Measurements from ENCODE around the gene SLC6A8. TPM values are rescaled to one million over a fixed set of nuclear protein-coding genes. Genes with fewer than 3 reads are reported as not detected.
"Not testable (repeated sequence)": the region's sequence is repeated elsewhere in the genome, so short reads cannot be mapped to it uniquely, and the experiment has no call there.

Gene SLC6A8
- total RNA-seq, 1 donor from 2014 or later: 2.2 TPM

GRCh38 chrX:153743468-153744209 lies 55.9 kb downstream of the SLC6A8 start:
- H3K4me3 Mint-ChIP-seq (ENCODE audit: low read depth); H3K27ac Mint-ChIP-seq; DNase-seq (ENCODE audit: low spot score); H3K27me3 Mint-ChIP-seq (ENCODE audit: low read depth); H3K36me3 Mint-ChIP-seq (ENCODE audit: low read depth); H3K9me3 Mint-ChIP-seq; intact Hi-C loops (cut with micrococcal nuclease): not testable (repeated sequence)
- peaks cover 11% of the 10 kb centered on the region for H3K4me1 Mint-ChIP-seq (ENCODE audit: low read depth)

- peaks cover 11% of the 10 kb centered on the region for H3K4me1 Mint-ChIP-seq (ENCODE audit: low read depth)
- no peak overlapping the region for H3K4me3 Mint-ChIP-seq (ENCODE audit: low read depth)
- no peak overlapping the region for H3K27ac Mint-ChIP-seq
- DNase-seq (ENCODE audit: low spot score): no peak
- H3K9me3 Mint-ChIP-seq: no peaks in the 10 kb centered on the region
- intact Hi-C loops (cut with micrococcal nuclease): no loop called here
- H3K36me3 Mint-ChIP-seq (ENCODE audit: low read depth): no peaks in the 10 kb centered on the region
- peaks cover 6% of the 10 kb centered on the region for H3K27me3 Mint-ChIP-seq (ENCODE audit: low read depth)
Measured at GRCh38 chrX:153744210-153745066, 56.7 kb downstream of the SLC6A8 start.

- H3K4me3 Mint-ChIP-seq (ENCODE audit: low read depth); intact Hi-C loops (cut with micrococcal nuclease); H3K36me3 Mint-ChIP-seq (ENCODE audit: low read depth); H3K27ac Mint-ChIP-seq; DNase-seq (ENCODE audit: low spot score); H3K9me3 Mint-ChIP-seq: not testable (repeated sequence)
- Mint-ChIP-seq H3K4me1 (ENCODE audit: low read depth) (peaks cover 10% of the 10 kb centered on the region), H3K27me3 (ENCODE audit: low read depth) (peaks cover 12% of the 10 kb centered on the region)
Measured at GRCh38 chrX:153745067-153745433, 57.3 kb downstream of the SLC6A8 start.

Other genes with a start within 250 kb of the SLC6A8 start
- gene TREX2, start 241.9 kb upstream of the SLC6A8 start, total RNA-seq: 0.94 and 1.1 TPM in 2 replicates
- gene HAUS7, start 217.3 kb upstream of the SLC6A8 start, total RNA-seq: 58.2 and 62.0 TPM in 2 replicates
- gene BGN, start 192.9 kb upstream of the SLC6A8 start, total RNA-seq: not detected in 2 replicates
- gene ATP2B3, start 170.3 kb upstream of the SLC6A8 start, total RNA-seq: not detected in 2 replicates
- gene CCNQ, start 88.8 kb upstream of the SLC6A8 start, total RNA-seq: 23.6 and 25.3 TPM in 2 replicates
- gene DUSP9, start 40.7 kb upstream of the SLC6A8 start, total RNA-seq: 0.11 and 0.16 TPM in 2 replicates
- gene PNCK, start 14.1 kb upstream of the SLC6A8 start, total RNA-seq: 0.18 and 0.43 TPM in 2 replicates
- gene BCAP31, start 36.5 kb downstream of the SLC6A8 start, total RNA-seq: 154 TPM in 2 replicates
- 8.8 and 10.1 TPM in 2 replicates for gene ABCD1, start 36.9 kb downstream of the SLC6A8 start, total RNA-seq
- gene PLXNB3, start 76.3 kb downstream of the SLC6A8 start, total RNA-seq: 0.62 and 0.91 TPM in 2 replicates
- gene SRPK3, start 93.1 kb downstream of the SLC6A8 start, total RNA-seq: not detected in 2 replicates
- gene IDH3G, start 106.4 kb downstream of the SLC6A8 start, total RNA-seq: 70.8 and 72.4 TPM in 2 replicates
- gene SSR4, start 106.7 kb downstream of the SLC6A8 start, total RNA-seq: 282 and 303 TPM in 2 replicates
- 0.23 and 0.91 TPM in 2 replicates for gene PDZD4, start 142.6 kb downstream of the SLC6A8 start, total RNA-seq
- gene L1CAM, start 198.2 kb downstream of the SLC6A8 start, total RNA-seq: 0.83 and 0.98 TPM in 2 replicates
- not detected in 2 replicates for gene AVPR2, start 216.7 kb downstream of the SLC6A8 start, total RNA-seq
- 128 and 135 TPM in 2 replicates for gene ARHGAP4, start 238.3 kb downstream of the SLC6A8 start, total RNA-seq
- 127 and 128 TPM in 2 replicates for gene NAA10, start 247.1 kb downstream of the SLC6A8 start, total RNA-seq

Data from activated T-helper 2 cell treated with anti-CD3 and anti-CD28 coated beads, Interferon-gamma antibody, Interleukin-2, Interleukin-4, amounts not matched to agents 10 μg/mL and 5 μg/mL and 100 μg/mL, durations not matched to agents 14 hours and 24 hours and 36 hours (primary cell).